Esophagus muscularis mucosa (tissue), 4 donors: ENCODE results near the gene GFRA4. TPM values are rescaled to one million over a fixed set of nuclear protein-coding genes. Genes with fewer than 3 reads are reported as not detected.
A peak's percentile ranks its signal among the peaks of the same experiment; 100 is the strongest.

ENCODE experiments used
- DNase-seq: peaks from one replicate; pipeline ENCODE4 v3.0.0-alpha.2; 2017; ENCODE audit errors: extremely low spot score
- H3K27ac ChIP-seq, 4 donors: fragments of 200-600 bp; sonication (generic); replicated peaks in 1 of 4; 1 replicate in 3 of 4; 2 replicates in 1 of 4; pipeline ENCODE4 v1.5.1; 2016 to 2019; ENCODE audit warnings: mild to moderate bottlenecking in 1 of 4
- H3K27me3 ChIP-seq, 4 donors: fragments of 200-600 bp; sonication (generic); one replicate each; pipeline versions ENCODE4 v1.5.1 to v1.6.0; 2016 to 2019
- H3K36me3 ChIP-seq, 4 donors: fragments of 200-600 bp; sonication (generic); one replicate each; pipeline ENCODE4 v1.5.1; 2016 to 2019
- H3K4me1 ChIP-seq, 4 donors: fragments of 200-600 bp; sonication (generic); one replicate each; pipeline ENCODE4 v1.5.1; 2016 to 2019
- H3K4me3 ChIP-seq, 4 donors: fragments of 200-600 bp; sonication (generic); 1 replicate in 2 of 4; 2 replicates in 2 of 4; pipeline ENCODE4 v1.5.1; 2016 to 2019; ENCODE audit warnings: mild to moderate bottlenecking in 4 of 4, moderate library complexity in 1 of 4
- H3K9me3 ChIP-seq, 4 donors: fragments of 200-600 bp; sonication (generic); 1 replicate in 3 of 4; 2 replicates in 1 of 4; pipeline ENCODE4 v1.5.1; 2016 to 2019
- EP300 ChIP-seq: sonication (generic); formaldehyde crosslinking; IDR thresholded peaks from one replicate; pipeline ENCODE4 v1.6.1; 2017; ENCODE audit warnings: antibody characterized with exemption
- POLR2A ChIP-seq: fragments of 450-650 bp; IDR thresholded peaks from one replicate; pipeline ENCODE4 v1.6.1; 2017; ENCODE audit warnings: antibody characterized with exemption, moderate library complexity, mild to moderate bottlenecking, low read depth
- POLR2AphosphoS5 ChIP-seq, 2 donors: sonication (generic); formaldehyde crosslinking; IDR thresholded peaks; one replicate each; pipeline ENCODE4 v1.6.1; 2017; ENCODE audit warnings: antibody characterized with exemption in 2 of 2
- WGBS: methylation state at CpG from one replicate; pipeline ENCODE4 v1.1.5; 2018; 5-methylcytosine and 5-hydroxymethylcytosine counted together
- intact Hi-C: fragments of 100-400 bp; cut with DNase I; formaldehyde crosslinking; loops from one replicate; pipeline ENCODE4 v1.15.1; 2023
- total RNA-seq, 4 donors: library from RNA; depleted of rRNA; stranded (reverse); fragments of >200 nt; gene quantifications; one replicate each; pipeline versions ENCODE4 v1.1.0 to v1.2.1, GENCODE V29; 2016
- TF ChIP-seq, protein P1 (sequence below), 3 experiments: fragments of 200-600 bp in 2 of 3; fragments of 450-650 bp in 1 of 3; sonication (generic) in 2 of 3; IDR thresholded peaks; one replicate each; pipeline ENCODE4 v1.5.1; 2017 to 2019; ENCODE audit warnings: antibody characterized with exemption in 3 of 3, mild to moderate bottlenecking in 2 of 3, moderate library complexity in 1 of 3

Gene GFRA4
- total RNA-seq, 4 donors from 2014 or later: not detected

DNA sequence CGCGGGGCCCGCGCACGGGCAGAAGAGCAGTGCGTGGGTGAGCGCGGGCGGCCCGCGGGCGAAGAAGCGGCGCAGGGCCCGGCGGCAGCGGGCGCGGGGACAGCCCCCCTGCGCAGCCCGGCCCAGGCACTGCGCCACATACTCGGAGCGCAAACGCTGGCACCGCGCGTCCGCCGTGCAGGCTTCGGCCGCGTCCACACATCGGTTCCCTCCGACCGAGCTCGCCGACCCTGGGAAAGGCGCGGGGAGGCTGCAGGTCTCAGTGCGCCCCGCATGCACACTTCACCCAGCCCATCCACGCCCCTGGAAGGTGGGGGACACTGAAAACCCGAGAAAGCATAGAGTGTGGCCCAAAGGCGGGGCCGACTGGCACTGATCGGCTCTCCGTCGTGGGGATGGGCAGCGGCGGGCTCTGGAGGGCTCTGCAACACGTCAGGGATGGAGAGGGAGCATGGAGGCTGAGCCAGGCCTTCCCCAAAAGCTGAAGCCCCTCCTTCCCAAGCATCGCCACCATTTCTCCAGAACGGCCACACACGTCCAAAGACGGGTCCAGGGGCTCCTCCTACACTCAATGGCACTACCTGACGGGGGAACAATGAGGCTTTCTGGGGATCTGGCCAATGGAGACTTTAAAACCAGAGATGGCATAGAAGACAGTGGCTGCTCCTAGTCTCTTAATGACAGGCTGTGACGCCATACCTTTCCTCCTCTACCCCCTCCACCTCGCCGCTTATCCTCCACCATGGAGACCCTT is 2.0 kb downstream of the GFRA4 start:
- 54% methylated on average over 6 of the region's 60 CpGs for WGBS
- Histone ChIP-seq H3K4me1 (peaks cover 4 to 19% (median 16%) of the 10 kb centered on the region in 4 donors), H3K9me3 (no peaks in the 10 kb centered on the region), H3K4me3 (peak overlapping the region; percentile 24 to 39 (median 32)), H3K27me3 (peaks cover 0 to 55% (median 16%) of the 10 kb centered on the region in 4 donors), H3K36me3 (no peaks in the 10 kb centered on the region), H3K27ac (no peak overlapping the region)
- no peak for DNase-seq
- intact Hi-C loops: no loop called here
- TF ChIP-seq, protein P1, sequence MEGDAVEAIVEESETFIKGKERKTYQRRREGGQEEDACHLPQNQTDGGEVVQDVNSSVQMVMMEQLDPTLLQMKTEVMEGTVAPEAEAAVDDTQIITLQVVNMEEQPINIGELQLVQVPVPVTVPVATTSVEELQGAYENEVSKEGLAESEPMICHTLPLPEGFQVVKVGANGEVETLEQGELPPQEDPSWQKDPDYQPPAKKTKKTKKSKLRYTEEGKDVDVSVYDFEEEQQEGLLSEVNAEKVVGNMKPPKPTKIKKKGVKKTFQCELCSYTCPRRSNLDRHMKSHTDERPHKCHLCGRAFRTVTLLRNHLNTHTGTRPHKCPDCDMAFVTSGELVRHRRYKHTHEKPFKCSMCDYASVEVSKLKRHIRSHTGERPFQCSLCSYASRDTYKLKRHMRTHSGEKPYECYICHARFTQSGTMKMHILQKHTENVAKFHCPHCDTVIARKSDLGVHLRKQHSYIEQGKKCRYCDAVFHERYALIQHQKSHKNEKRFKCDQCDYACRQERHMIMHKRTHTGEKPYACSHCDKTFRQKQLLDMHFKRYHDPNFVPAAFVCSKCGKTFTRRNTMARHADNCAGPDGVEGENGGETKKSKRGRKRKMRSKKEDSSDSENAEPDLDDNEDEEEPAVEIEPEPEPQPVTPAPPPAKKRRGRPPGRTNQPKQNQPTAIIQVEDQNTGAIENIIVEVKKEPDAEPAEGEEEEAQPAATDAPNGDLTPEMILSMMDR (IDR thresholded peaks at IDR 0.05): no peak
- TF ChIP-seq EP300: no peak
- no peak for TF ChIP-seq POLR2A
- TF ChIP-seq POLR2AphosphoS5 (IDR thresholded peaks at IDR 0.05): no peak

DNA sequence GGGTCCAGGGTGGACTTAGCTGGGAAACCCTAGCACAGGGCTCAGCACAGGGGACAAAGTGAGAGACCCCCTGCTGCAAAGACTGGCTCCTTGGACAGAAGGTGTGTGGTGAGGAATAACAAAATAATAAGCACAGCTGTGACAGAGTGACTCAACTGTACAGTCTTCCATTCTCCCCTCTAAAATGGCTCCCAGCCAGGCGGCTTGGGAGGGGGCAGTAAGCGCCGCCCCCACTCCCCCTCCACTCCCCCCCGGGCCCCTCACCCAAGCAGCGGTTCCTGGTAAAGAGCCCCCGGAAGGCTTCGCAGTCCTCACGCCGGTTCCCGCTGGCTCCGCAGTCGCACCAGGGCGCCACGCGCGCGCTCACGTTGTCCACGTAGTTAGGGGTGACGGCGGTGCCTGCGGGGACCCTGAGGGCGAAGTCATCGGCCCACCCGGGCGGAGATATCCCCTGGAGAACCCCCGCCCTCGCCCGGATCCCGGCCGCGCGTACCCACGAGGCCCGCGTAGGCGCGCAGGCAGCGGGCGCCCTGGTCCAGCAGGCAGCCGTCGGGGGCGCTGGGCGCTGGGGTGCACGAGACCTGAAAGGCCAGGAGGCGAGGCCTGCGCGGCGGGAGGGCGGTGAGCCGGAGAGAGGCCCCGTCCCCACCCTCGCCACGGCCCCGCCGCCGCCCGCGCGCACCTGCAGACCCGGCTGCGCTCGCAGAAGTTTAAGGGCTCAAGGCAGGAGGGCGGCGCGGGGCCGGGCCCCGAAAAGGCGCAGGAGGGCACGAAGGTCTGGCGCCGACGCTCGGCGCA is 2.7 kb downstream of the GFRA4 start:
- H3K27me3 ChIP-seq: peaks cover 0 to 55% (median 16%) of the 10 kb centered on the region in 4 donors
- H3K4me1 ChIP-seq: peaks cover 4 to 15% (median 13%) of the 10 kb centered on the region in 4 donors
- intact Hi-C loops: no loop called here
- H3K9me3 ChIP-seq: no peaks in the 10 kb centered on the region
- TF ChIP-seq, protein P1 (IDR thresholded peaks at IDR 0.05): no peak
- no peak for TF ChIP-seq POLR2AphosphoS5 (IDR thresholded peaks at IDR 0.05)
- no peak for TF ChIP-seq EP300
- TF ChIP-seq POLR2A: no peak
- no peaks in the 10 kb centered on the region for H3K36me3 ChIP-seq
- peak overlapping the region; percentile 24 to 39 (median 32) for H3K4me3 ChIP-seq
- 2% methylated on average over 19 of the region's 75 CpGs for WGBS
- H3K27ac ChIP-seq: no peak overlapping the region
- no peak for DNase-seq

DNA sequence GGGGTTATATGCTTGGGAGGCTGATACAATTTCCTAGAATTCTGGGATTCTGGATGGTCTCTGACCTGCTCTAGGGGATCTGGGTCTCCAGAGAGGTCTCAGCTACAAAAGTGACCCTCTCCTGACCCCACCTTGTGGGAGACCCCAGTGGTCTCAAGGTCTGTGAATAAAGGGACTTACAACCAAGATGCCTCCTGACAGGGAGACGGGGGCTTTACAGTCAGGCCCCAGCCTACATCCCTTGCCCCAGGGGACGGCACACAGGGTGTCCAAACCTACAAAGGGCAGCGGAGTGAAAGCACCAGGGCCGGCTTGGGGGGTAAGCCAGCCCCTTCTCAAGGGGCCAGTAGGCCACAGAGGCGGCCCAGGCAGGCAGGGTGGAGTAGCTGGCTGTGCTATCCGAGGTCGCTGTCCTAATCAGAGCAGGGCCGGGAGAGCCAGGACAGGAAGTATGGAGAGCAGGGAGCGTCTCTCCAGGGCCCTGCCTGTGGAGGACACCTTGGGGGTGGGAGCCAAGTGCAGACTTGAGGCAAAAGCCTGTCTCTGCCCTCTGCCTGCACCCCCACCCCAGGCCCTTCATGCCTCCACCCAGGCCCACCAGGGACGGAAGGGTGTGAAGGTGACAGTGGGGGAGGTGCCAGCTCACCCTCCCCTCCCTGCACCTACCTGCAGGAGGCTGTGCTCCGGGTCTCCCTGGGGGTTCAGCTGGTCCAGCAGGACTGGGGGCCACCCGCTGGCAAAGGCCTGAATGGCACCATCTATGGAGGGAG is 3.5 kb downstream of the GFRA4 start:
- 66% methylated on average over 6 of the region's 12 CpGs for WGBS
- intact Hi-C loops: no loop called here

More for the DNA sequence above, 3.5 kb downstream of the GFRA4 start:
- no peak for TF ChIP-seq POLR2AphosphoS5 (IDR thresholded peaks at IDR 0.05)
- TF ChIP-seq, protein P1 (IDR thresholded peaks at IDR 0.05): no peak
- TF ChIP-seq POLR2A: no peak
- no peak for TF ChIP-seq EP300
- Histone ChIP-seq H3K36me3 (no peaks in the 10 kb centered on the region), H3K9me3 (no peaks in the 10 kb centered on the region), H3K27me3 (peaks cover 0 to 55% (median 16%) of the 10 kb centered on the region in 4 donors), H3K4me3 (no peak overlapping the region), H3K27ac (no peak overlapping the region), H3K4me1 (peaks cover 4 to 15% (median 13%) of the 10 kb centered on the region in 4 donors)
- DNase-seq: no peak
